Nasal cavity respiratory epithelium epithelial cell of viscerocranial mucosa (primary cell): ENCODE results near the gene AAK1. TPM values are rescaled to one million over a fixed set of nuclear protein-coding genes. Genes with fewer than 3 reads are reported as not detected.

Experiments used
- total RNA-seq: library from RNA; depleted of rRNA; stranded (reverse); fragments of >200 nt; gene quantifications from 2 replicates; pipeline ENCODE4 v1.2.3, GENCODE V29; 2014

AAK1 gene
- total RNA-seq: 43.7 and 56.5 TPM in 2 replicates

DNA sequence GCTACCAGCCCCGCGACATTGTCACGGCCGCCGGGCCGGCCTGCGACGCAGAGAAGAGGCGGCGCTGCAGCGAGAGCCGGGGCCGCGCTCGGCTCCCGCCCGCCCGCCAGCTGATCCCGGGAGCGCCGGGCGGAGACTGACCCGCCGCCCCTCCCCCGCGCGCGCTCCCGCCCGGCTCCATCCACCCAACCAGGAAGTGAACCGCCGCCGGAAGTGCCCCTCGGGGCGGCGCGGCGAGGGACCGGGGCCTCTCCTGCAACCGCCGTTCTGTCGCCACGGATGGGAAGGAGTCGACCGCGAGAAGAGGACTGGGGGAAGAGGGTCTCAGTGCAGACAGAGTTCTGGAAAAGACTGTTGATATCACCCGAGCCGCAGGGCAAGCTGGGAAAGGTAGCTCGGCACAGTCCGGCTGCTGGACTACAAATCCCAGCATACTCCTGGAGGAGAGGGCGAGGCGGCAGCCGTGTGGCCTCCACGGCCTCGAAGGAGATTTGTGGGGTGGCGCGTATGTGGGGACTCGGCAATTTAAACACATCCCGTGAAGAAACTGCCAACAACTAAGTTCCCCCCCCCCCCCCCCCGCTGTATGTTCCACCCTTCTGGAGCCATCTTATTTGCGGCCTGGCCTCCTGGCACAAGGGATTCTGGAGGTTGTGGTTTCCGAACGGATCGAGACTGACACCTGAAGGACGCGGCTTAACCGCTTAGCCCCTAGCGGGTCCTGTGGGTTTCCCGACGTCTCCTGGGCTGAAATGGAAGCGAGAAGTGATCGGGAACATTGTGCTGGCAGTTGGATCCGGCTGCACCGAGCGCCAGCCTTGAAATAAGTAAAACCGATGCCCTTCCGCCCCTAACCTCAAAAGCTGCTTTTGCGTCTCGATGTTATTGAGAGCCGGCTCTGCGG lies at the start of gene AAK1:
Gene AAK1 (minus strand): TSS at position 138 of the 904 bp plus-strand sequence. CDS start 699 bp downstream, outside the sequence.

DNA sequence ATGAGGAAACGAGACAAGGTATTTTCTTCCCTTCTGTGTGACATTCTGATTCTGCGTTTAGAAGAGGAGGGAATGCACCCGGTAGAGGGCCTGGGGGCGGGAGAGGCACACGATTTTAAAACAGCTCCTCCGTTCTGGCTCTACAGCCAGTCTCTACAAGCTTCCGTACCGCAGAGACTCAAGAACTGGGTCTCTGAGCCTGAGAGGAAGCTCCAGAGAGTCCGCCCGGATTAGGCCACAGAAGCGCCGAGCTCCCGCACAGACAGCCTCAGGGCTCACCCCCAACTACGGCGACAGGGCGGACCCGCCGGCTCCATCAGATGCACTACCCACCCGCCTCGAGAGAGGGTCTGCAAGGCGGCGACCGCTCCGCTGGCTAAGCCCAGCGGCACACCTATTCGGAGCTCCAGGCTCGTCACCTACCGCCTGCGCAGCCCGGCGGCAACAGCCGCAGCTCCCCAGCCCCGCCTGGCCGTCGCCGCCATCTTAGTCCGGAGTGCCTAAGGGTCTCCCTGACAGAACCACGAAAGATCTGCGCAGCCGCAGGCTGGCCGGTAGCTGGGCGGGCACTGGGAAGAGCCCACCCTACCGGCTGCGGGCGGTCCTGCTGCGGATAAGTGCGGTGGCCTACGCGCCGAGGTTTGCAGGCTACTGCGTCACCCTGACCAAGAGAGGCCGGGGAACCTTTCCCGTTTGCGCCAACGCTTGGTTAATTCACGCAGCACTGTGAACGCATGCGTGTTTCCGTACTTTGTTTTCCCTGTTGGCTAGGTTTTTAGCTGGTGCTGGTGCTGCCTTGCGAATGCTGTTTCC lies 206.4 kb downstream of the AAK1 start, which contains the start of gene NFU1:
Gene NFU1 (minus strand): TSS at position 498 of the 813 bp plus-strand sequence. CDS start 13 bp downstream, at position 485.

Other genes with a start within 250 kb of the AAK1 start
- 21.3 and 26.3 TPM in 2 replicates for gene NFU1, start 206.3 kb downstream of the AAK1 start, total RNA-seq
- 48.9 and 83.1 TPM in 2 replicates for gene ANXA4, start 98.4 kb upstream of the AAK1 start, total RNA-seq
- gene GMCL1, start 185.9 kb upstream of the AAK1 start, total RNA-seq: 14.3 and 21.2 TPM in 2 replicates